HEK293 (cell line): ENCODE data around the gene HRC.
A peak's percentile ranks its signal among the peaks of the same experiment; 100 is the strongest.

Source experiments
- CTCF ChIA-PET: fragments of 350-600 bp; formaldehyde crosslinking; extraction: SDS; loops from one replicate; lab custom pipeline; 2021; ENCODE audit warnings: antibody characterized with exemption; lab: Yijun Ruan, JAX
- POLR2A ChIA-PET: fragments of 300-600 bp; formaldehyde crosslinking; extraction: SDS; loops from one replicate; lab custom pipeline; 2020; ENCODE audit warnings: antibody characterized with exemption, inconsistent platforms; lab: Yijun Ruan, JAX
- H3K27ac ChIP-seq: fragments of 200-500 bp; sonication (Bioruptor generic); 2 replicates; pipeline ENCODE4 v1.5.1; 2014; ENCODE audit warnings: low read depth, low read length, control low read depth, inconsistent platforms; ENCODE audit errors: extremely low read depth
- H3K36me3 ChIP-seq, 2 experiments: fragments of 200-500 bp in 1 of 2; sonication (Bioruptor generic) in 1 of 2; 1 replicate in 1 of 2; 2 replicates in 1 of 2; pipeline ENCODE4 v1.5.1; 2014 to 2017; ENCODE audit warnings: inconsistent platforms in 2 of 2, low read length in 2 of 2; ENCODE audit not compliant: control insufficient read depth in 2 of 2, insufficient read depth in 1 of 2
- H3K4me1 ChIP-seq: fragments of 200-500 bp; sonication (Bioruptor generic); 2 replicates; pipeline ENCODE4 v1.5.1; 2014; ENCODE audit warnings: mild to moderate bottlenecking, low read length, inconsistent platforms; ENCODE audit not compliant: control insufficient read depth, insufficient read depth
- H3K4me3 ChIP-seq: 2 replicates; pipeline ENCODE4 v1.5.1; 2011; ENCODE audit warnings: low read depth, mild to moderate bottlenecking, control low read depth, low read length, moderate library complexity
- H3K9me3 ChIP-seq: fragments of 200-500 bp; sonication (Bioruptor generic); 2 replicates; pipeline ENCODE4 v1.5.1; 2014; ENCODE audit warnings: low read depth, low read length, inconsistent platforms; ENCODE audit not compliant: control insufficient read depth, insufficient read depth
- KLF10 ChIP-seq: fragments of 450-650 bp; IDR thresholded peaks from 2 replicates; pipeline ENCODE4 v1.5.1; 2018; ENCODE audit warnings: missing biosample characterization, mild to moderate bottlenecking, missing genetic modification characterization
- PATZ1 ChIP-seq: fragments of 450-650 bp; formaldehyde crosslinking; IDR thresholded peaks from 2 replicates; pipeline ENCODE4 v1.5.1; 2016; ENCODE audit warnings: missing biosample characterization, missing genetic modification characterization
- PBX3 ChIP-seq: sonication (generic); formaldehyde crosslinking; IDR thresholded peaks from 2 replicates; pipeline ENCODE4 v1.8.1; 2022; ENCODE audit warnings: mild to moderate bottlenecking, moderate library complexity, missing genetic modification reagents
- SCRT1 ChIP-seq: fragments of 450-650 bp; formaldehyde crosslinking; IDR thresholded peaks from 2 replicates; pipeline ENCODE4 v1.5.1; 2016; ENCODE audit warnings: missing biosample characterization, missing genetic modification characterization, borderline replicate concordance
- TCF7L2 ChIP-seq: IDR thresholded peaks from 2 replicates; pipeline ENCODE4 v1.6.1; 2011; ENCODE audit warnings: low read depth, mild to moderate bottlenecking, inconsistent platforms, low read length, moderate library complexity, borderline replicate concordance
- ZBTB10 ChIP-seq: fragments of 450-650 bp; formaldehyde crosslinking; IDR thresholded peaks from 2 replicates; pipeline ENCODE4 v1.5.1; 2016; ENCODE audit warnings: missing biosample characterization, missing genetic modification characterization
- ZBTB17 ChIP-seq: fragments of 450-650 bp; formaldehyde crosslinking; IDR thresholded peaks from 2 replicates; pipeline ENCODE4 v1.5.1; 2016; ENCODE audit warnings: missing biosample characterization, missing genetic modification characterization
- ZNF133 ChIP-seq: fragments of 450-650 bp; formaldehyde crosslinking; IDR thresholded peaks from 2 replicates; pipeline ENCODE4 v1.5.1; 2016; ENCODE audit warnings: missing biosample characterization, missing genetic modification characterization
- ZNF148 ChIP-seq: fragments of 450-650 bp; formaldehyde crosslinking; IDR thresholded peaks from 2 replicates; pipeline ENCODE4 v1.5.0; 2017; ENCODE audit warnings: missing biosample characterization, missing genetic modification characterization, borderline replicate concordance
- ZNF16 ChIP-seq: fragments of 450-650 bp; formaldehyde crosslinking; IDR thresholded peaks from 2 replicates; pipeline ENCODE4 v1.5.1; 2016; ENCODE audit warnings: low read depth, missing biosample characterization, missing genetic modification characterization
- ZNF174 ChIP-seq: fragments of 450-650 bp; formaldehyde crosslinking; IDR thresholded peaks from 2 replicates; pipeline ENCODE4 v1.5.0; 2017; ENCODE audit warnings: missing biosample characterization, mild to moderate bottlenecking, missing genetic modification characterization
- ZNF221 ChIP-seq: fragments of 450-650 bp; formaldehyde crosslinking; IDR thresholded peaks from 2 replicates; pipeline ENCODE4 v1.5.1; 2017; ENCODE audit warnings: missing biosample characterization, missing genetic modification characterization, borderline replicate concordance
- ZNF266 ChIP-seq: fragments of 450-650 bp; formaldehyde crosslinking; IDR thresholded peaks from 2 replicates; pipeline ENCODE4 v1.5.1; 2016; ENCODE audit warnings: missing biosample characterization, missing genetic modification characterization, low read depth
- ZNF311 ChIP-seq: fragments of 450-650 bp; formaldehyde crosslinking; IDR thresholded peaks from 2 replicates; pipeline ENCODE4 v1.5.1; 2017; ENCODE audit warnings: missing biosample characterization, missing genetic modification characterization, borderline replicate concordance
- ZNF366 ChIP-seq: fragments of 450-650 bp; formaldehyde crosslinking; conservative IDR thresholded peaks from 2 replicates; pipeline ENCODE4 v1.5.1; 2016; ENCODE audit warnings: missing biosample characterization, missing genetic modification characterization
- ZNF48 ChIP-seq: fragments of 450-650 bp; formaldehyde crosslinking; IDR thresholded peaks from 2 replicates; pipeline ENCODE4 v1.5.1; 2016; ENCODE audit warnings: missing biosample characterization, missing genetic modification characterization
- ZNF664 ChIP-seq: fragments of 450-650 bp; formaldehyde crosslinking; IDR thresholded peaks from 2 replicates; pipeline ENCODE4 v1.5.1; 2016; ENCODE audit warnings: missing biosample characterization, missing genetic modification characterization
- ZNF707 ChIP-seq: fragments of 450-650 bp; formaldehyde crosslinking; IDR thresholded peaks from 2 replicates; pipeline ENCODE4 v1.5.1; 2016; ENCODE audit warnings: missing biosample characterization, missing genetic modification characterization
- ZNF792 ChIP-seq: fragments of 450-650 bp; formaldehyde crosslinking; IDR thresholded peaks from 2 replicates; pipeline ENCODE4 v1.5.1; 2016; ENCODE audit warnings: missing biosample characterization, missing genetic modification characterization
- ZXDB ChIP-seq: fragments of 450-650 bp; formaldehyde crosslinking; IDR thresholded peaks from 2 replicates; pipeline ENCODE4 v1.5.1; 2016; ENCODE audit warnings: missing biosample characterization, missing genetic modification characterization

Gene HRC

GRCh38 chr19:49173198-49173597, 18.0 kb upstream of the HRC start:
- no peaks in the 10 kb centered on the region for H3K9me3 ChIP-seq
- TF ChIP-seq PATZ1 (tag by site-specific recombination) (no peak), ZNF664 (tag by site-specific recombination) (no peak), ZNF311 (tag by site-specific recombination) (no peak), ZBTB17 (tag by site-specific recombination) (peak; percentile 15; the same call in 1 of the 2 replicates), ZNF366 (peak; percentile 91)
- H3K4me1 ChIP-seq: no peaks in the 10 kb centered on the region
- CTCF ChIA-PET: interaction anchor here (0.5 kb wide), 1 partner anchor 11 kb away, joined by 3 read pairs; no protein-coding TSS in a partner anchor
- peaks cover 0 to 29% of the 10 kb centered on the region in 2 experiments; a peak in 2 of 3 replicates for H3K36me3 ChIP-seq
- no peak overlapping the region for H3K27ac ChIP-seq
- POLR2A ChIA-PET: no interaction called here
- no peak overlapping the region for H3K4me3 ChIP-seq

- Histone ChIP-seq H3K27ac (no peak overlapping the region), H3K4me3 (no peak overlapping the region), H3K4me1 (no peaks in the 10 kb centered on the region), H3K36me3 (peaks cover 0 to 29% of the 10 kb centered on the region in 2 experiments; a peak in 1 of 3 replicates), H3K9me3 (no peaks in the 10 kb centered on the region)
- CTCF ChIA-PET: no interaction called here
- POLR2A ChIA-PET: no interaction called here
- TF ChIP-seq ZNF133 (tag by site-specific recombination): no peak
- TF ChIP-seq ZNF16: no peak
- no peak for TF ChIP-seq ZNF707 (tag by site-specific recombination)
- TF ChIP-seq PBX3 (CRISPR knock-in tag): no peak
- no peak for TF ChIP-seq ZBTB10 (tag by site-specific recombination)
- no peak for TF ChIP-seq ZNF266 (tag by site-specific recombination)
- TF ChIP-seq KLF10 (tag by site-specific recombination): no peak
- TF ChIP-seq ZNF174 (tag by site-specific recombination): no peak
- no peak for TF ChIP-seq TCF7L2
- no peak for TF ChIP-seq ZNF221
- no peak for TF ChIP-seq ZNF792
- TF ChIP-seq SCRT1 (tag by site-specific recombination): no peak
- no peak for TF ChIP-seq ZNF48 (tag by site-specific recombination)
- no peak for TF ChIP-seq ZNF148
- TF ChIP-seq ZXDB: no peak
Measured at GRCh38 chr19:49168421-49168820, 13.2 kb upstream of the HRC start.
